AG09309 (cell line): Measurements from ENCODE around the gene SLC7A1.
"Not testable (repeated sequence)": the region's sequence is repeated elsewhere in the genome, so short reads cannot be mapped to it uniquely, and the experiment has no call there.

Source experiments
- DNase-seq: peaks from one replicate; pipeline ENCODE4 v3.0.0-alpha.2; 2010; ENCODE audit warnings: low read depth
- H3K4me3 ChIP-seq: 2 replicates; pipeline ENCODE4 v1.5.1; 2011; ENCODE audit warnings: mild to moderate bottlenecking, low read depth, low read length, moderate library complexity; ENCODE audit not compliant: control insufficient read depth
- TF ChIP-seq, protein P1 (sequence below): IDR thresholded peaks from 2 replicates; pipeline ENCODE4 v1.5.1; 2011; ENCODE audit warnings: mild to moderate bottlenecking, low read depth, low read length, inconsistent platforms; ENCODE audit not compliant: insufficient read depth, control insufficient read depth; ENCODE audit errors: missing control alignments

The SLC7A1 gene

DNA sequence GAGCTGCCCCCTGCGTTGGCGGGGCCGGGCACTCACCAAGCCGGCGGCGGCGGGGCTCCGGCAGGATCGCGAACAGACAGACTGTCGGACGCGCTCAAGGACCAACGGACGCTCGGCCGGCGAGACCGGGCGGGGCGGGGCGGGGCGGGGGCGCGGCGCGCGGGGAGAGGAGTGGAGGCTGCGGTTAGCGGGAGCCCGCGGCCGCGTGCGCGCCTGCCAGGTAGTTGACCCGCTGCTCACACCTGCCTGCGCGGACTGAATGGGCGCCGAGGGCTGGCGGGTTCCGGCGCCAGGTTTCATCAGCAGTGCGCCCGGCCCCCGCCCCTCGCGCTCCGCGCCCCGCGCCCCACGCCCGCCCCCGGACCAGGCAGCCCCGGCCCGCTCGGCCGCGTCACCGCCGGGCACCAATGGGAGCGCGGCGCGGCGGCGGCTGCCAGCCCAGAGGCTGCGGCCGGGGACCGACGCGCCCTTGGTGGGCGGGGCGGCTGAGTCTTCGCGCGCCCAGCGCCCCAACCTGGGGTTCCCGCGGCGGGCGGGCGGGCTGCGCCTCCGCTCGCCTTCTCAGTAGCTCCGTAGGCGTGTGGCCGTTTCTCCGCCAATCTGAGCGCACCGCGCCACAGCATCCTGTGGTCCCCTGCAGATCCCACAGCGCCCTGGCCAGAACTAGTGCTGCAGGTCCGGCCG is at the start of gene SLC7A1:
TSS of gene SLC7A1 (minus strand) at position 309 of the 684 bp plus-strand sequence. CDS start 59,500 bp downstream, outside the sequence.
- TF ChIP-seq, protein P1, sequence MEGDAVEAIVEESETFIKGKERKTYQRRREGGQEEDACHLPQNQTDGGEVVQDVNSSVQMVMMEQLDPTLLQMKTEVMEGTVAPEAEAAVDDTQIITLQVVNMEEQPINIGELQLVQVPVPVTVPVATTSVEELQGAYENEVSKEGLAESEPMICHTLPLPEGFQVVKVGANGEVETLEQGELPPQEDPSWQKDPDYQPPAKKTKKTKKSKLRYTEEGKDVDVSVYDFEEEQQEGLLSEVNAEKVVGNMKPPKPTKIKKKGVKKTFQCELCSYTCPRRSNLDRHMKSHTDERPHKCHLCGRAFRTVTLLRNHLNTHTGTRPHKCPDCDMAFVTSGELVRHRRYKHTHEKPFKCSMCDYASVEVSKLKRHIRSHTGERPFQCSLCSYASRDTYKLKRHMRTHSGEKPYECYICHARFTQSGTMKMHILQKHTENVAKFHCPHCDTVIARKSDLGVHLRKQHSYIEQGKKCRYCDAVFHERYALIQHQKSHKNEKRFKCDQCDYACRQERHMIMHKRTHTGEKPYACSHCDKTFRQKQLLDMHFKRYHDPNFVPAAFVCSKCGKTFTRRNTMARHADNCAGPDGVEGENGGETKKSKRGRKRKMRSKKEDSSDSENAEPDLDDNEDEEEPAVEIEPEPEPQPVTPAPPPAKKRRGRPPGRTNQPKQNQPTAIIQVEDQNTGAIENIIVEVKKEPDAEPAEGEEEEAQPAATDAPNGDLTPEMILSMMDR = no peak
- peak within 1 kb of the TSS; percentile 81 for H3K4me3 ChIP-seq

DNA sequence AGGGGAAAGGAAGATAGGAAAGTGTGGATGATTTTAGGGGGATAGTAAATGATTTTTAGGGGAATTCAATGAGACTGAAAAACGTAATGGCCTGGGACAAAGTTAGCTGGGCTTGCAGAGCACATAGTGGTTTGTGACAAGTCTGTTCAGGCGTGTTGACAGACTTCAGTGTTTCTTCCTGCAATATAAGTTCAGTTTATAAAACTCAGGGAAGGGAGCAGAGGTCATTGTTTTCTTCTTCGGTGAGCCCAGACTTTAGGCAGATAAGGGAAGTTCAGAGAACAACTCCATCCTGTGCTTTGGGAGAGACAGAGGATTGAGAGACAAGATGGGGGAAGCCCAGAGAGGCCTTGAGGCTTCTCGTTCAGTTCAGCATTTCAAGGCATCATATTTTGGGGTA is 45.2 kb upstream of the SLC7A1 start:
- H3K4me3 ChIP-seq = no peak overlapping the region
- DNase-seq = no peak
- TF ChIP-seq, protein P1 = no peak

More for the DNA sequence above, at the start of gene SLC7A1:
- peak; percentile 28 for DNase-seq

DNA sequence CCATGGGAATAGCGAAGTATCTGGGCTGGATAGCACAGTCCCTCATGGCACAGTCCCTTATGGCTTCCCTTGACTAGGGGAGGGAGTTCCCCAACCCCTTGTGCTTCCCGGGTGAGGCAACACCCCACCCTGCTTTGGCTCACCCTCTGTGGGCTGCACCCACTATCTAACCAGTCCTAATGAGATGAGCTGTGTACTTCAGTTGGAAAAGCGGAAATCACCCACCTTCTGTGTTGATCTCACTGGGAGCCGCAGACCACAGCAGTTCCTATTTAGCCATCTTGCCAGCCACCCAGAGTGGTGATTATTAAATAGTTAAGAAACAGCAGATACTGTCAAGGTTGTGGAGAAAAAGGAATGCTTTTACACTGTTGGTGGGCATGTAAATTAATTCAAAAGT is 41.3 kb upstream of the SLC7A1 start:
- H3K4me3 ChIP-seq, DNase-seq: not testable (repeated sequence)

DNA sequence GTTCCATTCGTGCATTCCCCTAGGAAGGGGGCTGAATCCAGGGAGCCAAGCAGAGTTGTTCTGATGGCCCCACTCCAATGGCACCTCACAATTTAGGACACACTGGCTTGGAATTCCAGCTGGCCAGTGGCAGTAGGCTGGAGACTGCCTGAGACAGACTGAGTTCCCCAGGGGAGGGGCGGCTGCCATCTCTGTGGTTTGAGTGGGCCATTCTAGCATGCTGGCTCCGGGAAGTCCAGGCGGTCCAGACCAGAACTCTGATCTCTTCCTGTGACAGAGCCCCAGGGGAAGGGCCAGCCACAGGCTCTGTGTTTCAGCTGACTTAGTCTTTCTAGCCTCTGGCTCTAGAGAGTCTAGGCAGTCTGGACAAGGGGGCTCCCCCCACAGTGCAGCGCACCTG is 29.5 kb upstream of the SLC7A1 start:
- H3K4me3 ChIP-seq = no peak overlapping the region
- no peak for DNase-seq
- TF ChIP-seq, protein P1 = no peak

GRCh38 chr13:29621841-29622240 is 26.4 kb upstream of the SLC7A1 start:
- TF ChIP-seq, protein P1 = no peak
- no peak for DNase-seq
- H3K4me3 ChIP-seq = no peak overlapping the region

GRCh38 chr13:29621051-29621800 is 25.7 kb upstream of the SLC7A1 start:
- no peak for DNase-seq
- H3K4me3 ChIP-seq = no peak overlapping the region
- TF ChIP-seq, protein P1 = no peak

- H3K4me3 ChIP-seq = no peak overlapping the region
- DNase-seq = no peak
- TF ChIP-seq, protein P1 = no peak
These were observed 24.5 kb upstream of the SLC7A1 start for GRCh38 chr13:29619995-29620394.
